NB4 (cell line): Measurements from ENCODE around the gene EIF4E3.

ENCODE experiments used
- POLR2A ChIP-seq: IDR thresholded peaks from 2 replicates; pipeline ENCODE4 v1.6.1; 2011; ENCODE audit warnings: mild to moderate bottlenecking; ENCODE audit not compliant: insufficient read length; ENCODE audit errors: extremely low read depth
- TF ChIP-seq, protein P1 (sequence below): IDR thresholded peaks from one replicate; pipeline ENCODE4 v1.5.1; 2012; ENCODE audit warnings: low read depth, low read length

DNA sequence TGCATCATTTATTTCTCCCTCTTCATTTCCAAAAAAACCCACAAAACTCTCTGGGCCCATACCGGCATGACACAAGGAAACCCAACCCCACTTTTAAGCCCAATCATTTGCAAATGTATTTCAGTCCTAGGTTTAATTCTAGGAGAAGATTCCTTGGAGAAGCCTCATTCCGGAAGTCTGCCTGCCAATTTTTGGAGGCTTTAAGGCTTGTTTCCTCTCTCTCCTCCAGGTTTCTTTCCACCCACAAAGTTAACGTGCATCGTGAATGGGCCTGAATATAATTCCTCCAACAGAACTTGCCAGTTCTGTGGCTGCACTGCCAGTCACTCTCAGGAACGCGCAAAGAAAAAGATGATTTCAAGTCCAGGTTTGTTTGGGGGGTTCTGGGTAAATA, 71.8 kb downstream of the EIF4E3 start:
- TF ChIP-seq, protein P1, sequence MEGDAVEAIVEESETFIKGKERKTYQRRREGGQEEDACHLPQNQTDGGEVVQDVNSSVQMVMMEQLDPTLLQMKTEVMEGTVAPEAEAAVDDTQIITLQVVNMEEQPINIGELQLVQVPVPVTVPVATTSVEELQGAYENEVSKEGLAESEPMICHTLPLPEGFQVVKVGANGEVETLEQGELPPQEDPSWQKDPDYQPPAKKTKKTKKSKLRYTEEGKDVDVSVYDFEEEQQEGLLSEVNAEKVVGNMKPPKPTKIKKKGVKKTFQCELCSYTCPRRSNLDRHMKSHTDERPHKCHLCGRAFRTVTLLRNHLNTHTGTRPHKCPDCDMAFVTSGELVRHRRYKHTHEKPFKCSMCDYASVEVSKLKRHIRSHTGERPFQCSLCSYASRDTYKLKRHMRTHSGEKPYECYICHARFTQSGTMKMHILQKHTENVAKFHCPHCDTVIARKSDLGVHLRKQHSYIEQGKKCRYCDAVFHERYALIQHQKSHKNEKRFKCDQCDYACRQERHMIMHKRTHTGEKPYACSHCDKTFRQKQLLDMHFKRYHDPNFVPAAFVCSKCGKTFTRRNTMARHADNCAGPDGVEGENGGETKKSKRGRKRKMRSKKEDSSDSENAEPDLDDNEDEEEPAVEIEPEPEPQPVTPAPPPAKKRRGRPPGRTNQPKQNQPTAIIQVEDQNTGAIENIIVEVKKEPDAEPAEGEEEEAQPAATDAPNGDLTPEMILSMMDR = no peak
- no peak for TF ChIP-seq POLR2A
